ENCODE results near the gene WFIKKN2. TPM values are rescaled to one million over a fixed set of nuclear protein-coding genes. Genes with fewer than 3 reads are reported as not detected.

The WFIKKN2 gene
- polyA plus RNA-seq, 1 of the 3 experiments (the other 2 are of a cell fraction): not detected

GRCh38 chr17:50839591-50840310 lies 4.4 kb downstream of the WFIKKN2 start:
- H3K9ac ChIP-seq: no peak overlapping the region
- CTCF ChIA-PET: interaction anchor here (0.9 to 26.2 kb wide), 11 partner anchors 9 to 357 kb away, joined by 3 to 520 read pairs (median 20); no protein-coding TSS in a partner anchor
- no peak overlapping the region for H2AFZ ChIP-seq (ENCODE audit: low read depth)
- no peaks in the 10 kb centered on the region for H3K27me3 ChIP-seq (ENCODE audit: insufficient read depth)
- no peak for DNase-seq
- H3K27ac ChIP-seq (ENCODE audit: low read depth in 2 of 2, low read length in 1 of 2): no peak overlapping the region
- no peaks in the 10 kb centered on the region for H4K20me1 ChIP-seq (ENCODE audit: insufficient read depth)
- H3F3A ChIP-seq (replicated peaks; ENCODE audit: insufficient read depth): no peaks in the 10 kb centered on the region
- TF ChIP-seq, protein P1, sequence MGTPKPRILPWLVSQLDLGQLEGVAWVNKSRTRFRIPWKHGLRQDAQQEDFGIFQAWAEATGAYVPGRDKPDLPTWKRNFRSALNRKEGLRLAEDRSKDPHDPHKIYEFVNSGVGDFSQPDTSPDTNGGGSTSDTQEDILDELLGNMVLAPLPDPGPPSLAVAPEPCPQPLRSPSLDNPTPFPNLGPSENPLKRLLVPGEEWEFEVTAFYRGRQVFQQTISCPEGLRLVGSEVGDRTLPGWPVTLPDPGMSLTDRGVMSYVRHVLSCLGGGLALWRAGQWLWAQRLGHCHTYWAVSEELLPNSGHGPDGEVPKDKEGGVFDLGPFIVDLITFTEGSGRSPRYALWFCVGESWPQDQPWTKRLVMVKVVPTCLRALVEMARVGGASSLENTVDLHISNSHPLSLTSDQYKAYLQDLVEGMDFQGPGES (IDR thresholded peaks at IDR 0.05; ENCODE audit: low read depth, low read length): no peak
- TF ChIP-seq NFIC (IDR thresholded peaks at IDR 0.05; ENCODE audit: borderline replicate concordance): no peak
- TF ChIP-seq TCF12 (IDR thresholded peaks at IDR 0.05): no peak
- TF ChIP-seq PBX3 (IDR thresholded peaks at IDR 0.05): no peak
- no peak for TF ChIP-seq FOXM1 (IDR thresholded peaks at IDR 0.05; ENCODE audit: low read depth)
- no peak for TF ChIP-seq RFX5 (IDR thresholded peaks at IDR 0.05; ENCODE audit: low read length)
- TF ChIP-seq RAD21 (IDR thresholded peaks at IDR 0.05; ENCODE audit: low read length): no peak
- TF ChIP-seq JUND (IDR thresholded peaks at IDR 0.05): no peak
- no peak for TF ChIP-seq TEAD4 (IDR thresholded peaks at IDR 0.05; ENCODE audit: borderline replicate concordance, insufficient read depth)
- TF ChIP-seq GATA2 (CRISPR knock-in tag; IDR thresholded peaks at IDR 0.05): no peak
- TF ChIP-seq SIN3A (IDR thresholded peaks at IDR 0.05; ENCODE audit: borderline replicate concordance, low read depth, low read length): no peak
- no peak for TF ChIP-seq ELF1 (IDR thresholded peaks at IDR 0.05)
- TF ChIP-seq GABPA (IDR thresholded peaks at IDR 0.05; ENCODE audit: low read depth): no peak
- TF ChIP-seq FOSL2 (IDR thresholded peaks at IDR 0.05; ENCODE audit: borderline replicate concordance, low read depth): no peak
- TF ChIP-seq, protein P2, sequence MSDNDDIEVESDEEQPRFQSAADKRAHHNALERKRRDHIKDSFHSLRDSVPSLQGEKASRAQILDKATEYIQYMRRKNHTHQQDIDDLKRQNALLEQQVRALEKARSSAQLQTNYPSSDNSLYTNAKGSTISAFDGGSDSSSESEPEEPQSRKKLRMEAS (IDR thresholded peaks at IDR 0.05; ENCODE audit: low read depth): no peak
- TF ChIP-seq FOXJ3 (CRISPR knock-in tag; IDR thresholded peaks at IDR 0.05): no peak
- no peak for TF ChIP-seq SMC3 (IDR thresholded peaks at IDR 0.05; ENCODE audit: low read depth, low read length)
- no peak for TF ChIP-seq TAF1 (IDR thresholded peaks at IDR 0.05; ENCODE audit: borderline replicate concordance, low read depth, low read length)
- no peak for TF ChIP-seq POLR2AphosphoS5 (IDR thresholded peaks at IDR 0.05; ENCODE audit: low read depth, low read length)
- TF ChIP-seq EP300 (IDR thresholded peaks at IDR 0.05; ENCODE audit: borderline replicate concordance in 1 of 2, low read depth in 1 of 2, low read length in 1 of 2): no peak
- H3K79me2 ChIP-seq (ENCODE audit: insufficient read depth): no peaks in the 10 kb centered on the region
- 81% methylated on average over 18 of the region's 29 CpGs for WGBS (ENCODE audit: low lambda C conversion rate)
- H3K4me2 ChIP-seq: no peak overlapping the region
- POLR2A ChIA-PET: interaction anchor here (0.6 kb wide), 1 partner anchor 177 kb away, joined by 4 read pairs; no protein-coding TSS in a partner anchor
- H3K4me3 ChIP-seq (ENCODE audit: low read depth in 2 of 2, low read length in 1 of 2): no peak overlapping the region
- H3K4me1 ChIP-seq (ENCODE audit: control insufficient read depth in 1 of 2, insufficient read depth in 2 of 2, low read depth in 1 of 2, low read length in 1 of 2): peaks cover 0 to 5% of the 10 kb centered on the region in 2 experiments; a peak in 1 of 4 replicates
- H3K36me3 ChIP-seq (replicated peaks in 1 of 2; ENCODE audit: control insufficient read depth in 1 of 2, insufficient read depth in 2 of 2, low read length in 1 of 2): no peaks in the 10 kb centered on the region
- H3K9me3 ChIP-seq: no peaks in the 10 kb centered on the region
- no peaks in the 10 kb centered on the region for H3K9me2 ChIP-seq
